A549 (cell line): ENCODE results near the gene CMTM7. TPM values are rescaled to one million over a fixed set of nuclear protein-coding genes. Genes with fewer than 3 reads are reported as not detected.

Experiments
- CEBPB ChIP-seq, 2 experiments: fragments of >200 bp in 1 of 2; sonication (Bioruptor Twin) in 1 of 2; formaldehyde crosslinking in 1 of 2; IDR thresholded peaks; 2 replicates each; pipeline ENCODE4 v1.6.1; 2012 to 2016
- CHD4 ChIP-seq: fragments of 200-600 bp; sonication (generic); IDR thresholded peaks from 2 replicates; pipeline ENCODE4 v1.6.1; 2016; ENCODE audit warnings: antibody characterized with exemption, mild to moderate bottlenecking, borderline replicate concordance
- EHF ChIP-seq: fragments of 250-450 bp; sonication (Bioruptor Pico); IDR thresholded peaks from 2 replicates; pipeline ENCODE4 v1.5.0; 2020; ENCODE audit warnings: mild to moderate bottlenecking
- EHMT2 ChIP-seq: fragments of 200-600 bp; sonication (generic); IDR thresholded peaks from 2 replicates; pipeline ENCODE4 v1.6.1; 2016; ENCODE audit warnings: antibody characterized with exemption, low read depth, mild to moderate bottlenecking, moderate library complexity
- EP300 ChIP-seq, 2 experiments: fragments of >200 bp; sonication (Bioruptor Twin); formaldehyde crosslinking; IDR thresholded peaks; 2 replicates in 1 of 2; 3 replicates in 1 of 2; pipeline ENCODE4 v1.6.1; 2016 to 2017
- ESRRA ChIP-seq: fragments of 150-350 bp; IDR thresholded peaks from 2 replicates; pipeline ENCODE4 v1.6.1; 2014; ENCODE audit warnings: mild to moderate bottlenecking, low read length, borderline replicate concordance
- FOSB ChIP-seq: fragments of 250-450 bp; sonication (Bioruptor Pico); IDR thresholded peaks from 2 replicates; pipeline ENCODE4 v1.5.0; 2020; ENCODE audit warnings: mild to moderate bottlenecking, moderate library complexity
- HEYL ChIP-seq: fragments of 250-450 bp; sonication (Bioruptor Pico); IDR thresholded peaks from 2 replicates; pipeline ENCODE4 v1.8.0; 2021; ENCODE audit warnings: mild to moderate bottlenecking, moderate library complexity
- HOXA7 ChIP-seq: fragments of 250-450 bp; sonication (Bioruptor Pico); IDR thresholded peaks from 2 replicates; pipeline ENCODE4 v1.5.0; 2020; ENCODE audit warnings: mild to moderate bottlenecking, moderate library complexity
- HOXB13 ChIP-seq: fragments of 250-450 bp; sonication (Bioruptor Pico); IDR thresholded peaks from 2 replicates; pipeline ENCODE4 v1.5.0; 2020; ENCODE audit warnings: low read depth, mild to moderate bottlenecking, moderate library complexity
- HOXB5 ChIP-seq: fragments of 250-450 bp; sonication (Bioruptor Pico); IDR thresholded peaks from 2 replicates; pipeline ENCODE4 v1.5.0; 2020; ENCODE audit warnings: mild to moderate bottlenecking, moderate library complexity
- JUN ChIP-seq, 2 experiments: fragments of >200 bp; sonication (Bioruptor Twin); formaldehyde crosslinking; IDR thresholded peaks; 2 replicates in 1 of 2; 3 replicates in 1 of 2; pipeline ENCODE4 v1.6.1; 2016 to 2017
- KDM1A ChIP-seq: fragments of 200-600 bp; sonication (generic); IDR thresholded peaks from 2 replicates; pipeline ENCODE4 v1.6.1; 2016; ENCODE audit warnings: low read depth, mild to moderate bottlenecking
- KDM5A ChIP-seq: fragments of 200-600 bp; sonication (generic); IDR thresholded peaks from 2 replicates; pipeline ENCODE4 v1.6.1; 2016; ENCODE audit warnings: antibody characterized with exemption, mild to moderate bottlenecking
- MAFK ChIP-seq: fragments of 450-650 bp; IDR thresholded peaks from 2 replicates; pipeline ENCODE4 v1.6.1; 2014; ENCODE audit not compliant: partially characterized antibody
- PHF8 ChIP-seq: fragments of 200-600 bp; sonication (generic); IDR thresholded peaks from 2 replicates; pipeline ENCODE4 v1.6.1; 2016; ENCODE audit warnings: low read depth, mild to moderate bottlenecking, antibody characterized with exemption, moderate library complexity, borderline replicate concordance
- POLR2A ChIP-seq: IDR thresholded peaks from 2 replicates; pipeline ENCODE4 v1.6.1; 2012; ENCODE audit warnings: mild to moderate bottlenecking, low read length
- RFX5 ChIP-seq: fragments of 450-650 bp; IDR thresholded peaks from 2 replicates; pipeline ENCODE4 v1.7.1; 2014; ENCODE audit warnings: antibody characterized with exemption, mild to moderate bottlenecking, moderate library complexity
- SMC3 ChIP-seq: fragments of >200 bp; sonication (Bioruptor Twin); formaldehyde crosslinking; IDR thresholded peaks from 3 replicates; pipeline ENCODE4 v1.6.1; 2018; ENCODE audit warnings: inconsistent platforms
- TFCP2L1 ChIP-seq: fragments of 250-450 bp; sonication (Bioruptor Pico); IDR thresholded peaks from 2 replicates; pipeline ENCODE4 v1.5.0; 2021; ENCODE audit warnings: mild to moderate bottlenecking
- ZC3H11A ChIP-seq: fragments of 450-650 bp; IDR thresholded peaks from 2 replicates; pipeline ENCODE4 v1.6.1; 2014; ENCODE audit warnings: antibody characterized with exemption, mild to moderate bottlenecking
- ZFP36 ChIP-seq: fragments of 450-650 bp; IDR thresholded peaks from 2 replicates; pipeline ENCODE4 v1.6.1; 2014; ENCODE audit warnings: borderline replicate concordance; ENCODE audit not compliant: partially characterized antibody
- ZNF302 ChIP-seq: fragments of 250-450 bp; sonication (Bioruptor Pico); IDR thresholded peaks from 2 replicates; pipeline ENCODE4 v1.9.0; 2021; ENCODE audit warnings: inconsistent platforms, mild to moderate bottlenecking, moderate library complexity
- polyA plus RNA-seq, 4 experiments: library from polyadenylated mRNA; depleted of rRNA in 3 of 4; stranded (reverse); fragments of >200 nt; fragmentation: RNase III in 1 of 4; extraction: RNeasy Plus Mini Kit Qiagen cat#74134 plus additional on column Dnase treatment in 1 of 4; gene quantifications; 2 replicates in 3 of 4; 3 replicates in 1 of 4; pipeline ENCODE4 v1.2.3, GENCODE V29; 2011 to 2017
- TF ChIP-seq, protein P1 (sequence below): IDR thresholded peaks from 2 replicates; pipeline ENCODE4 v1.6.1; 2012
- TF ChIP-seq, protein P2 (sequence below): fragments of 250-450 bp; sonication (Bioruptor Pico); IDR thresholded peaks from 2 replicates; pipeline ENCODE4 v1.5.0; 2020; ENCODE audit warnings: low read depth, mild to moderate bottlenecking, moderate library complexity
- TF ChIP-seq, protein P3 (sequence below): fragments of >200 bp; sonication (Bioruptor Twin); formaldehyde crosslinking; IDR thresholded peaks from 3 replicates; pipeline ENCODE4 v1.6.1; 2016
- TF ChIP-seq, protein P4 (sequence below): fragments of 450-650 bp; IDR thresholded peaks from 2 replicates; pipeline ENCODE4 v1.6.1; 2014; ENCODE audit warnings: antibody characterized with exemption
- TF ChIP-seq, protein P5 (sequence below): IDR thresholded peaks from 2 replicates; pipeline ENCODE4 v1.6.1; 2012; ENCODE audit warnings: low read depth, borderline replicate concordance
- TF ChIP-seq, protein P6 (sequence below): fragments of >200 bp; sonication (Bioruptor Twin); formaldehyde crosslinking; IDR thresholded peaks from 3 replicates; pipeline ENCODE4 v1.5.1; 2016

The CMTM7 gene
- polyA plus RNA-seq, 2 of the 4 experiments (the other 2 are of a cell fraction) = 14.2 to 18.7 TPM

DNA sequence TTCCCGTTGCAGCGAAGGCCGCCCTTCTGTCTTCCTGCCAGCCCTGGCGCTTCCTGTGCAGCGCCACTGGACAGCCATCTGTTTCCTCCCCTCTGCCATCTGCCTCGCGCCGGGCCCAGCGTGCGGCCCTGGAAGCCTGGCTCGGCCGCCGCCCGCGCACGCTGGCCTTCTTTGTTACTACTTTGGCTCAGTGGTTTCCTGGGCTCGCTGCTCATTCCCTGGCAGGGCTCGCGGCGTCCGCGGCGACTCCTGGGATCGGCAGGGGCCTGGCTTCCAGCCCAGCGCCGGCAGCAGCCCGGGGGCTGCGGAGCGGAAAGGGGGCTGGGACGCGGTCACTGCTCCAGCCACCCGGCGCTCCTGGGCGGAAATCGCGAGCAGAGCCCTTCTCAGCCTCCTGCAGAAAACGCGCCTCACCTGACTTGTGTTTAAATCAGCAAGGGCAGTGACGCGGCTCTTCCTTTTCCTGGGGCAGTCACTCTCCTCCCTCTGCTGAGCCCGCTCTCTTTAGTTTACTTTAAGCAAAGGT is 10.0 kb downstream of the CMTM7 start (continued):
- no peak for TF ChIP-seq KDM1A
- TF ChIP-seq, protein P1, sequence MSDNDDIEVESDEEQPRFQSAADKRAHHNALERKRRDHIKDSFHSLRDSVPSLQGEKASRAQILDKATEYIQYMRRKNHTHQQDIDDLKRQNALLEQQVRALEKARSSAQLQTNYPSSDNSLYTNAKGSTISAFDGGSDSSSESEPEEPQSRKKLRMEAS = peak; percentile 81
- TF ChIP-seq, protein P2, sequence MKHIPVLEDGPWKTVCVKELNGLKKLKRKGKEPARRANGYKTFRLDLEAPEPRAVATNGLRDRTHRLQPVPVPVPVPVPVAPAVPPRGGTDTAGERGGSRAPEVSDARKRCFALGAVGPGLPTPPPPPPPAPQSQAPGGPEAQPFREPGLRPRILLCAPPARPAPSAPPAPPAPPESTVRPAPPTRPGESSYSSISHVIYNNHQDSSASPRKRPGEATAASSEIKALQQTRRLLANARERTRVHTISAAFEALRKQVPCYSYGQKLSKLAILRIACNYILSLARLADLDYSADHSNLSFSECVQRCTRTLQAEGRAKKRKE (CRISPR knock-in tag) = no peak
- no peak for TF ChIP-seq SMC3
- no peak for TF ChIP-seq CHD4
- TF ChIP-seq POLR2A = no peak; the same call in 1 of the 2 replicates
- TF ChIP-seq KDM5A = no peak
- no peak for TF ChIP-seq EP300 (IDR thresholded peaks at IDR 0.05)
- no peak for TF ChIP-seq EHMT2
- TF ChIP-seq JUN (IDR thresholded peaks at IDR 0.05) = peak in 1 of 2 experiments; percentile 63; a peak in 2 of 5 replicates
- TF ChIP-seq, protein P3, sequence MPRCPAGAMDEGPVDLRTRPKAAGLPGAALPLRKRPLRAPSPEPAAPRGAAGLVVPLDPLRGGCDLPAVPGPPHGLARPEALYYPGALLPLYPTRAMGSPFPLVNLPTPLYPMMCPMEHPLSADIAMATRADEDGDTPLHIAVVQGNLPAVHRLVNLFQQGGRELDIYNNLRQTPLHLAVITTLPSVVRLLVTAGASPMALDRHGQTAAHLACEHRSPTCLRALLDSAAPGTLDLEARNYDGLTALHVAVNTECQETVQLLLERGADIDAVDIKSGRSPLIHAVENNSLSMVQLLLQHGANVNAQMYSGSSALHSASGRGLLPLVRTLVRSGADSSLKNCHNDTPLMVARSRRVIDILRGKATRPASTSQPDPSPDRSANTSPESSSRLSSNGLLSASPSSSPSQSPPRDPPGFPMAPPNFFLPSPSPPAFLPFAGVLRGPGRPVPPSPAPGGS = peak; percentile 19; the same call in 1 of the 3 replicates
- TF ChIP-seq, protein P4, sequence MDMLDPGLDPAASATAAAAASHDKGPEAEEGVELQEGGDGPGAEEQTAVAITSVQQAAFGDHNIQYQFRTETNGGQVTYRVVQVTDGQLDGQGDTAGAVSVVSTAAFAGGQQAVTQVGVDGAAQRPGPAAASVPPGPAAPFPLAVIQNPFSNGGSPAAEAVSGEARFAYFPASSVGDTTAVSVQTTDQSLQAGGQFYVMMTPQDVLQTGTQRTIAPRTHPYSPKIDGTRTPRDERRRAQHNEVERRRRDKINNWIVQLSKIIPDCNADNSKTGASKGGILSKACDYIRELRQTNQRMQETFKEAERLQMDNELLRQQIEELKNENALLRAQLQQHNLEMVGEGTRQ = no peak; the same call in 1 of the 2 replicates
- TF ChIP-seq, protein P5, sequence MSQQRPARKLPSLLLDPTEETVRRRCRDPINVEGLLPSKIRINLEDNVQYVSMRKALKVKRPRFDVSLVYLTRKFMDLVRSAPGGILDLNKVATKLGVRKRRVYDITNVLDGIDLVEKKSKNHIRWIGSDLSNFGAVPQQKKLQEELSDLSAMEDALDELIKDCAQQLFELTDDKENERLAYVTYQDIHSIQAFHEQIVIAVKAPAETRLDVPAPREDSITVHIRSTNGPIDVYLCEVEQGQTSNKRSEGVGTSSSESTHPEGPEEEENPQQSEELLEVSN = peak; percentile 71
- no peak for TF ChIP-seq MAFK
- TF ChIP-seq HOXA7 (CRISPR knock-in tag) = no peak
- TF ChIP-seq ZFP36 = no peak
- TF ChIP-seq PHF8 = peak; percentile 74
- no peak for TF ChIP-seq HOXB5
- TF ChIP-seq TFCP2L1 (CRISPR knock-in tag) = no peak
- no peak for TF ChIP-seq ZNF302 (CRISPR knock-in tag)
- TF ChIP-seq EHF (CRISPR knock-in tag) = no peak
- TF ChIP-seq FOSB = no peak
- TF ChIP-seq CEBPB (IDR thresholded peaks at IDR 0.05) = no peak
- TF ChIP-seq, protein P6, sequence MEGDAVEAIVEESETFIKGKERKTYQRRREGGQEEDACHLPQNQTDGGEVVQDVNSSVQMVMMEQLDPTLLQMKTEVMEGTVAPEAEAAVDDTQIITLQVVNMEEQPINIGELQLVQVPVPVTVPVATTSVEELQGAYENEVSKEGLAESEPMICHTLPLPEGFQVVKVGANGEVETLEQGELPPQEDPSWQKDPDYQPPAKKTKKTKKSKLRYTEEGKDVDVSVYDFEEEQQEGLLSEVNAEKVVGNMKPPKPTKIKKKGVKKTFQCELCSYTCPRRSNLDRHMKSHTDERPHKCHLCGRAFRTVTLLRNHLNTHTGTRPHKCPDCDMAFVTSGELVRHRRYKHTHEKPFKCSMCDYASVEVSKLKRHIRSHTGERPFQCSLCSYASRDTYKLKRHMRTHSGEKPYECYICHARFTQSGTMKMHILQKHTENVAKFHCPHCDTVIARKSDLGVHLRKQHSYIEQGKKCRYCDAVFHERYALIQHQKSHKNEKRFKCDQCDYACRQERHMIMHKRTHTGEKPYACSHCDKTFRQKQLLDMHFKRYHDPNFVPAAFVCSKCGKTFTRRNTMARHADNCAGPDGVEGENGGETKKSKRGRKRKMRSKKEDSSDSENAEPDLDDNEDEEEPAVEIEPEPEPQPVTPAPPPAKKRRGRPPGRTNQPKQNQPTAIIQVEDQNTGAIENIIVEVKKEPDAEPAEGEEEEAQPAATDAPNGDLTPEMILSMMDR = no peak
- TF ChIP-seq ESRRA = no peak
- TF ChIP-seq ZC3H11A = no peak
- no peak for TF ChIP-seq RFX5
- no peak for TF ChIP-seq HEYL (CRISPR knock-in tag)
- no peak for TF ChIP-seq HOXB13 (CRISPR knock-in tag)
